Astrocyte (in vitro differentiated cells and primary cell): ENCODE measurements around the gene HLF. TPM values are rescaled to one million over a fixed set of nuclear protein-coding genes. Genes with fewer than 3 reads are reported as not detected.

Experiments
- DNase-seq: peaks from one replicate; pipeline ENCODE4 v3.0.0-alpha.2; 2010; ENCODE audit warnings: low read depth
- FAIRE-seq: peaks from 2 replicates; lab custom pipeline; 2011; peaks lifted over from hg19 to GRCh38; lab: Jason Lieb, UNC
- H2AFZ ChIP-seq: 2 replicates; pipeline ENCODE4 v1.6.0; 2012; ENCODE audit warnings: low read depth, low read length, inconsistent platforms
- H3K27ac ChIP-seq: 2 replicates; pipeline ENCODE4 v1.5.1; 2011; ENCODE audit warnings: low read depth, low read length, inconsistent platforms
- H3K27me3 ChIP-seq: 2 replicates; pipeline ENCODE4 v1.6.0; 2011; ENCODE audit warnings: low read length, inconsistent platforms; ENCODE audit not compliant: insufficient read depth
- H3K36me3 ChIP-seq: 2 replicates; pipeline ENCODE4 v1.5.1; 2011; ENCODE audit warnings: low read length, inconsistent platforms; ENCODE audit not compliant: insufficient read depth
- H3K4me1 ChIP-seq: 2 replicates; pipeline ENCODE4 v1.5.1; 2011; ENCODE audit warnings: low read length, inconsistent platforms; ENCODE audit not compliant: insufficient read depth
- H3K4me2 ChIP-seq: 2 replicates; pipeline ENCODE4 v1.6.0; 2012; ENCODE audit warnings: low read length, inconsistent platforms
- H3K4me3 ChIP-seq: 2 replicates; pipeline ENCODE4 v1.5.1; 2011; ENCODE audit warnings: low read depth, mild to moderate bottlenecking, low read length, inconsistent platforms; ENCODE audit not compliant: insufficient read depth
- H3K79me2 ChIP-seq: 2 replicates; pipeline ENCODE4 v1.6.0; 2012; ENCODE audit warnings: mild to moderate bottlenecking, low read length, inconsistent platforms; ENCODE audit not compliant: insufficient read depth
- H3K9ac ChIP-seq: 2 replicates; pipeline ENCODE4 v1.6.0; 2012; ENCODE audit warnings: mild to moderate bottlenecking, low read length, inconsistent platforms
- H3K9me3 ChIP-seq: 2 replicates; pipeline ENCODE4 v1.5.1; 2012; ENCODE audit warnings: low read depth, mild to moderate bottlenecking, low read length, inconsistent platforms; ENCODE audit not compliant: insufficient read depth
- H4K20me1 ChIP-seq: 2 replicates; pipeline ENCODE4 v1.6.0; 2012; ENCODE audit warnings: low read length, inconsistent platforms; ENCODE audit not compliant: insufficient read depth
- H3K27ac Mint-ChIP-seq: one replicate; pipeline ENCODE4 v1.8.0; 2021; ENCODE audit warnings: mild to moderate bottlenecking, mixed read lengths; ENCODE audit not compliant: unreplicated experiment
- H3K27me3 Mint-ChIP-seq: one replicate; pipeline ENCODE4 v1.8.0; 2021; ENCODE audit warnings: low read depth, mixed read lengths; ENCODE audit not compliant: unreplicated experiment
- H3K36me3 Mint-ChIP-seq: one replicate; pipeline ENCODE4 v1.8.0; 2021; ENCODE audit warnings: low read depth, mixed read lengths; ENCODE audit not compliant: unreplicated experiment
- H3K4me1 Mint-ChIP-seq: one replicate; pipeline ENCODE4 v1.8.0; 2021; ENCODE audit warnings: low read depth, mixed read lengths; ENCODE audit not compliant: unreplicated experiment
- H3K4me3 Mint-ChIP-seq: one replicate; pipeline ENCODE4 v1.8.0; 2021; ENCODE audit warnings: mild to moderate bottlenecking, moderate library complexity, mixed read lengths; ENCODE audit not compliant: unreplicated experiment
- H3K9me3 Mint-ChIP-seq: one replicate; pipeline ENCODE4 v1.8.0; 2021; ENCODE audit warnings: mild to moderate bottlenecking, mixed read lengths; ENCODE audit not compliant: unreplicated experiment
- EZH2 ChIP-seq: IDR thresholded peaks from 2 replicates; pipeline ENCODE4 v1.6.1; 2012; ENCODE audit warnings: mild to moderate bottlenecking, low read length, inconsistent platforms; ENCODE audit not compliant: insufficient read depth
- total RNA-seq: library from RNA; stranded (reverse); gene quantifications from 2 replicates; pipeline ENCODE4 v1.2.1, GENCODE V29; 2021
- TF ChIP-seq, protein P1 (sequence below): IDR thresholded peaks from 2 replicates; pipeline ENCODE4 v1.5.1; 2011; ENCODE audit warnings: low read depth, mild to moderate bottlenecking, inconsistent platforms, low read length, moderate library complexity; ENCODE audit not compliant: insufficient read depth

HLF gene
- total RNA-seq, 1 donor from 2014 or later, result not detected

DNA sequence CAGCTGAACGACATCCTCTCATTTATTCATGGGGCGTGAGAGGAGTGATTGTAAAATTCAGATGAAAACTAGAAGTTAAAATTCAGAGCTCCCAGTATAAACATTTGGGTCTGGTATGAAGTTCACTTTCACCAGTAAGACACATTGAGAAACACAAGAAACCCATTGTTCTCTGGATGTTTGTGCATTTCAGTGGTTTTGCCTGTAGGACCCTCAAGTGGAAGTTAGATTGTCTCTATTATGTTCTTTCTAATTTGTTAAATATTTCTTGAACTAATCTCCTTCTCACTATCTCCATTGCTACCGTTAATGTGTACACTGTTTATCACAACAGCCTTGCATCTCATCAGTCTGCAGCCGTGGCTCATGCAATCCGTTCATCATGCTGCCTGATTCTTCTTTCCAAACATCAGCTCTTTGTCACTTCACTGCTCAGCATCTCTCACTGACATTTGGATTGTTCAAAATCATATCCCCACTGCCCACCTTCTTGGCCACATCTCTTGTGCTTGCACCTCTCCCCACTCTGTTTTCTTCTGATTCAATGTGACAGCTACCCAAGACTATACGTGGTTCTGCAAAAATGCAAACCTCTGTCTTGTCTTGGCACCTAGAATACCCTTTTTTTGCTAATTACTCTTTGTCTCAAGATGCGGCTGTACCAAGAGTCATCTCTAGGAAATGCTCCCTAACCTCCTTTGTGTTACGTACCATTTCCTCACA, 49.5 kb downstream of the HLF start:
- H3K27me3 ChIP-seq, result no peaks in the 10 kb centered on the region

DNA sequence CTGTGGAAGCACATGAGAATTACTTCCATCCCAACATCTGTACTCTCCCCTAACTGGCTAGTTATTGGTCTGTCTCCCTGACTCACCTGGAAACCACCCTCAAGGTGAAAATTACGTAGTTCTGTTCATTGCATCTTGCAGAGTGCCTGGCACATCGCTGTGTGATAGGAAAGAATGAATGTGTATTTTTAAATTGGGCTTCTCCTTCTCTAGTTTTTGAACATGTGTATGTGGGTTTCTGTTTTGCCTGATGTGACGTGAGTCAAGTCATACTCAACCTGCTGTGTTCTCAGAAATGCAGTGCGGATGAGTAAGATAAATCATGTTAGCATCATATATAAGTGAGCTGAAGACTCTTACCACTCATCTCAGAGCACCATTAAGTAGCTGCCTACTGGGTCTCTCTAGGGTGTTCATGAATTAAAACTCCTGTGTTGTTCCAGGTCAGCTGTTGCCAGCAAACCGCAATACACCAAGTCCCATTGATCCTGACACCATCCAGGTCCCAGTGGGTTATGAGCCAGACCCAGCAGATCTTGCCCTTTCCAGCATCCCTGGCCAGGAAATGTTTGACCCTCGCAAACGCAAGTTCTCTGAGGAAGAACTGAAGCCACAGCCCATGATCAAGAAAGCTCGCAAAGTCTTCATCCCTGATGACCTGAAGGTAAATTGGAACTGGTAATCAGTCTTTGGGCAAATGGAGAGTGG, 50.2 kb downstream of the HLF start:
- no peaks in the 10 kb centered on the region for H3K36me3 ChIP-seq

More for the DNA sequence above, 49.5 kb downstream of the HLF start:
- no peaks in the 10 kb centered on the region for H3K4me1 ChIP-seq
- Mint-ChIP-seq H3K9me3 (peaks cover 2% of the 10 kb centered on the region), H3K4me1 (no peaks in the 10 kb centered on the region), H3K36me3 (no peaks in the 10 kb centered on the region), H3K27ac (no peak overlapping the region), H3K4me3 (no peak overlapping the region), H3K27me3 (peaks cover 12% of the 10 kb centered on the region)
- no peaks in the 10 kb centered on the region for H3K9me3 ChIP-seq
- no peak overlapping the region for H3K4me2 ChIP-seq
- no peaks in the 10 kb centered on the region for H4K20me1 ChIP-seq
- DNase-seq (no peak), FAIRE-seq (no peak)
- no peak overlapping the region for H3K27ac ChIP-seq
- H3K4me3 ChIP-seq, result no peak overlapping the region
- TF ChIP-seq, protein P1, sequence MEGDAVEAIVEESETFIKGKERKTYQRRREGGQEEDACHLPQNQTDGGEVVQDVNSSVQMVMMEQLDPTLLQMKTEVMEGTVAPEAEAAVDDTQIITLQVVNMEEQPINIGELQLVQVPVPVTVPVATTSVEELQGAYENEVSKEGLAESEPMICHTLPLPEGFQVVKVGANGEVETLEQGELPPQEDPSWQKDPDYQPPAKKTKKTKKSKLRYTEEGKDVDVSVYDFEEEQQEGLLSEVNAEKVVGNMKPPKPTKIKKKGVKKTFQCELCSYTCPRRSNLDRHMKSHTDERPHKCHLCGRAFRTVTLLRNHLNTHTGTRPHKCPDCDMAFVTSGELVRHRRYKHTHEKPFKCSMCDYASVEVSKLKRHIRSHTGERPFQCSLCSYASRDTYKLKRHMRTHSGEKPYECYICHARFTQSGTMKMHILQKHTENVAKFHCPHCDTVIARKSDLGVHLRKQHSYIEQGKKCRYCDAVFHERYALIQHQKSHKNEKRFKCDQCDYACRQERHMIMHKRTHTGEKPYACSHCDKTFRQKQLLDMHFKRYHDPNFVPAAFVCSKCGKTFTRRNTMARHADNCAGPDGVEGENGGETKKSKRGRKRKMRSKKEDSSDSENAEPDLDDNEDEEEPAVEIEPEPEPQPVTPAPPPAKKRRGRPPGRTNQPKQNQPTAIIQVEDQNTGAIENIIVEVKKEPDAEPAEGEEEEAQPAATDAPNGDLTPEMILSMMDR, result no peak
- no peak for TF ChIP-seq EZH2
- H2AFZ ChIP-seq, result no peak overlapping the region
- no peaks in the 10 kb centered on the region for H3K79me2 ChIP-seq
- H3K36me3 ChIP-seq, result no peaks in the 10 kb centered on the region
- no peak overlapping the region for H3K9ac ChIP-seq

More for the DNA sequence above, 50.2 kb downstream of the HLF start:
- H2AFZ ChIP-seq, result no peak overlapping the region
- H3K27ac Mint-ChIP-seq, result no peak overlapping the region
- H3K4me2 ChIP-seq, result no peak overlapping the region
- H3K27ac ChIP-seq, result no peak overlapping the region
- H3K27me3 ChIP-seq, result no peaks in the 10 kb centered on the region
- no peaks in the 10 kb centered on the region for H3K36me3 Mint-ChIP-seq
- H3K79me2 ChIP-seq, result no peaks in the 10 kb centered on the region
- no peak overlapping the region for H3K9ac ChIP-seq
- H3K4me3 ChIP-seq, result no peak overlapping the region
- H3K9me3 ChIP-seq, result no peaks in the 10 kb centered on the region
- no peak overlapping the region for H3K4me3 Mint-ChIP-seq
- TF ChIP-seq, protein P1, result no peak
- no peak for TF ChIP-seq EZH2
- DNase-seq (no peak), FAIRE-seq (no peak)
- no peaks in the 10 kb centered on the region for H4K20me1 ChIP-seq
- peaks cover 12% of the 10 kb centered on the region for H3K27me3 Mint-ChIP-seq
- H3K4me1 Mint-ChIP-seq, result no peaks in the 10 kb centered on the region
- no peaks in the 10 kb centered on the region for H3K4me1 ChIP-seq
- H3K9me3 Mint-ChIP-seq, result peaks cover 2% of the 10 kb centered on the region
